C4-2B (cell line): ENCODE results near the gene ZER1.

Experiments
- ZFX ChIP-seq: fragments of 450-650 bp; IDR thresholded peaks from 2 replicates; pipeline ENCODE4 v1.6.1; 2017
- TF ChIP-seq, protein P1 (sequence below): fragments of 450-650 bp; conservative IDR thresholded peaks from 2 replicates; pipeline ENCODE4 v1.5.1; 2017; ENCODE audit warnings: mild to moderate bottlenecking

DNA sequence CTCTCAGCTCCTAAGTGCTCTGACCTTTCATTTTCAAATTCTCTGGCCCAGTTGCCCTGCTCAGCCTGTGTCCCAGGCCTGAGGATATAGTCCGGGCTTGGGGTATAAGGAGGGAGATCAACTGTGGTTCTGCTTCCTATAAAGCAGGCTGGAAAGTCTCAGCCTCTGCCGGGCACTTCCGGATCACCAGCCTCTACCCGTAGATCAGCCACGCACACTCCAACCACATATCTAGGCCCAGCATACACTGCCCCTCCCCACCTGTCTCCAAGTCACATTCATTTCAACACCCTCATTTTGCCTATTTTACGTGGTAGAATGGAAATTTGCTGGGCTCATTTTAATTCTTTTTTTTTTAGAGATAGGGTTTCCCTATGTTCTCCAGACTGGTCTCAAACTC is 3.1 kb downstream of the ZER1 start:
- TF ChIP-seq, protein P1, sequence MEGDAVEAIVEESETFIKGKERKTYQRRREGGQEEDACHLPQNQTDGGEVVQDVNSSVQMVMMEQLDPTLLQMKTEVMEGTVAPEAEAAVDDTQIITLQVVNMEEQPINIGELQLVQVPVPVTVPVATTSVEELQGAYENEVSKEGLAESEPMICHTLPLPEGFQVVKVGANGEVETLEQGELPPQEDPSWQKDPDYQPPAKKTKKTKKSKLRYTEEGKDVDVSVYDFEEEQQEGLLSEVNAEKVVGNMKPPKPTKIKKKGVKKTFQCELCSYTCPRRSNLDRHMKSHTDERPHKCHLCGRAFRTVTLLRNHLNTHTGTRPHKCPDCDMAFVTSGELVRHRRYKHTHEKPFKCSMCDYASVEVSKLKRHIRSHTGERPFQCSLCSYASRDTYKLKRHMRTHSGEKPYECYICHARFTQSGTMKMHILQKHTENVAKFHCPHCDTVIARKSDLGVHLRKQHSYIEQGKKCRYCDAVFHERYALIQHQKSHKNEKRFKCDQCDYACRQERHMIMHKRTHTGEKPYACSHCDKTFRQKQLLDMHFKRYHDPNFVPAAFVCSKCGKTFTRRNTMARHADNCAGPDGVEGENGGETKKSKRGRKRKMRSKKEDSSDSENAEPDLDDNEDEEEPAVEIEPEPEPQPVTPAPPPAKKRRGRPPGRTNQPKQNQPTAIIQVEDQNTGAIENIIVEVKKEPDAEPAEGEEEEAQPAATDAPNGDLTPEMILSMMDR: no peak
- TF ChIP-seq ZFX: no peak
